AG04450 (cell line): Measurements from ENCODE around the gene DNMBP. TPM values are rescaled to one million over a fixed set of nuclear protein-coding genes. Genes with fewer than 3 reads are reported as not detected.
"Not testable (repeated sequence)": the region's sequence is repeated elsewhere in the genome, so short reads cannot be mapped to it uniquely, and the experiment has no call there.

Experiments used
- CTCF ChIA-PET: fragments of 300-600, 350-600 bp; formaldehyde crosslinking; extraction: SDS; loops from one replicate; lab custom pipeline; 2022; ENCODE audit warnings: antibody characterized with exemption, inconsistent platforms; lab: Charles Lee
- POLR2A ChIA-PET: fragments of 350-600 bp; formaldehyde crosslinking; extraction: SDS; loops from one replicate; lab custom pipeline; 2021; ENCODE audit warnings: antibody characterized with exemption, inconsistent platforms; lab: Yijun Ruan, JAX
- DNase-seq: peaks from one replicate; pipeline ENCODE4 v3.0.0-alpha.2; 2011; ENCODE audit warnings: low read depth, low spot score
- H3K27ac ChIP-seq: one replicate; pipeline ENCODE4 v1.5.1; 2012; ENCODE audit warnings: low read depth, low read length, control low read depth
- H3K27me3 ChIP-seq: one replicate; pipeline ENCODE4 v1.6.0; 2012; ENCODE audit warnings: low read length; ENCODE audit not compliant: control insufficient read depth, insufficient read depth
- H3K4me3 ChIP-seq: 2 replicates; pipeline ENCODE4 v1.5.1; 2011; ENCODE audit warnings: mild to moderate bottlenecking, low read depth, low read length, control low read depth
- H3K9me3 ChIP-seq: 2 replicates; pipeline ENCODE4 v1.5.1; 2012; ENCODE audit warnings: low read length; ENCODE audit not compliant: control insufficient read depth, insufficient read depth
- polyA plus RNA-seq: library from polyadenylated mRNA; depleted of rRNA; stranded (reverse); fragments of >200 nt; gene quantifications from 2 replicates; pipeline ENCODE4 v1.2.3, GENCODE V29; 2011
- TF ChIP-seq, protein P1 (sequence below): IDR thresholded peaks from 2 replicates; pipeline ENCODE4 v1.5.1; 2011; ENCODE audit warnings: low read depth, low read length, control low read depth, inconsistent platforms

The DNMBP gene
- polyA plus RNA-seq, 1 experiment = 18.2 TPM

DNA sequence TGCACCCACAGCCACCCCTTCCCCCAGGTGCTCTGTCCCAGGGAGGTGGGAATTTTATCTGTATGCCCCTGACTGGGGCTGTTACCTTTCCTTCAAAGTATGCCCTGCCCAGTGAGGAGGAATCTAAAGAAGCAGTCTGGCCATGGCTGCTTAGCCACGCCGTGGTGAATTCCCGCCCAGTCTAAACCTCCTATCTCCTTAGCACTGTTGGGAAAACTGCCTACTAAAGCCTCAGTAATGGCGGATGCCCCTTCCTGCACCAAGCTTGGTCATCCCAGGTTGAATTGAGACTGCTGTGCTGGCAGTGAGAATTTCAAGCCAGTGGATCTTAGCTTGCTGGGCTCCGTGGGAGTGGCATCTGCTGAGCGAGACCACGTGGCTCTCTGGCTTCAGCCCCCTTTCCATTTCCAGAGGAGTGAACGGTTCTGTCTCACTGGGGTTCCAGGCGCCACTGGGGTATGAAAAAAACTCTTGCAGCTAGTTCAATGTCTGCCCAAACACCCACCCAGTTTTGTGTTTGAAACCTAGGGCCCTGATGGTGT lies 140.1 kb downstream of the DNMBP start:
- ChIA-PET POLR2A (interaction anchor here (1.3 kb wide), 1 partner anchor 24 kb away, joined by 6 read pairs; no protein-coding TSS in a partner anchor), CTCF (interaction anchor here (0.5 to 1.2 kb wide), 4 partner anchors 10 to 176 kb away, joined by 3 to 6 read pairs (median 4); no protein-coding TSS in a partner anchor)
- Histone ChIP-seq H3K9me3 (no peaks in the 10 kb centered on the region), H3K27me3 (no peaks in the 10 kb centered on the region), H3K27ac (no peak overlapping the region), H3K4me3 (no peak overlapping the region)
- TF ChIP-seq, protein P1, sequence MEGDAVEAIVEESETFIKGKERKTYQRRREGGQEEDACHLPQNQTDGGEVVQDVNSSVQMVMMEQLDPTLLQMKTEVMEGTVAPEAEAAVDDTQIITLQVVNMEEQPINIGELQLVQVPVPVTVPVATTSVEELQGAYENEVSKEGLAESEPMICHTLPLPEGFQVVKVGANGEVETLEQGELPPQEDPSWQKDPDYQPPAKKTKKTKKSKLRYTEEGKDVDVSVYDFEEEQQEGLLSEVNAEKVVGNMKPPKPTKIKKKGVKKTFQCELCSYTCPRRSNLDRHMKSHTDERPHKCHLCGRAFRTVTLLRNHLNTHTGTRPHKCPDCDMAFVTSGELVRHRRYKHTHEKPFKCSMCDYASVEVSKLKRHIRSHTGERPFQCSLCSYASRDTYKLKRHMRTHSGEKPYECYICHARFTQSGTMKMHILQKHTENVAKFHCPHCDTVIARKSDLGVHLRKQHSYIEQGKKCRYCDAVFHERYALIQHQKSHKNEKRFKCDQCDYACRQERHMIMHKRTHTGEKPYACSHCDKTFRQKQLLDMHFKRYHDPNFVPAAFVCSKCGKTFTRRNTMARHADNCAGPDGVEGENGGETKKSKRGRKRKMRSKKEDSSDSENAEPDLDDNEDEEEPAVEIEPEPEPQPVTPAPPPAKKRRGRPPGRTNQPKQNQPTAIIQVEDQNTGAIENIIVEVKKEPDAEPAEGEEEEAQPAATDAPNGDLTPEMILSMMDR = no peak
- no peak for DNase-seq

DNA sequence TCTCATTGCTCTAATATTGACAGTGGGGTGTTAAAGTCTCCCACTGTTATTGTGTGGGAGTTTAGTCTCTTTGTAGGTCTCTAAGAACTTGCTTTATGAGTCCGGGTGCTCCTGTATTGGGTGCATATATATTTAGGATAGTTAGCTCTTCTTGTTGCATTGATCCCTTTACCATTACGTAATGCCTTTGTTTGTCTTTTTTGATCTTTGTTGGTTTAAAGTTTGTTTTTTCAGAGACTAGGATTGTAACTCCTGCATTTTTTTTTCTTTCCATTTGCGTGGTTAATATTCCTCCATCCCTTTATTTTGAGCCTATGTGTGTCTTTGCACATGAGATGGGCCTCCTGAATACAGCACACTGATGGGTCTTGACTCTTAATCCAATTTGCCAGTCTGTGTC lies 142.5 kb downstream of the DNMBP start:
- H3K9me3 ChIP-seq, DNase-seq, H3K4me3 ChIP-seq, POLR2A ChIA-PET, H3K27me3 ChIP-seq, H3K27ac ChIP-seq: not testable (repeated sequence)
- CTCF ChIA-PET = interaction anchor here (0.7 kb wide), 1 partner anchor 179 kb away, joined by 3 read pairs; no protein-coding TSS in a partner anchor

DNA sequence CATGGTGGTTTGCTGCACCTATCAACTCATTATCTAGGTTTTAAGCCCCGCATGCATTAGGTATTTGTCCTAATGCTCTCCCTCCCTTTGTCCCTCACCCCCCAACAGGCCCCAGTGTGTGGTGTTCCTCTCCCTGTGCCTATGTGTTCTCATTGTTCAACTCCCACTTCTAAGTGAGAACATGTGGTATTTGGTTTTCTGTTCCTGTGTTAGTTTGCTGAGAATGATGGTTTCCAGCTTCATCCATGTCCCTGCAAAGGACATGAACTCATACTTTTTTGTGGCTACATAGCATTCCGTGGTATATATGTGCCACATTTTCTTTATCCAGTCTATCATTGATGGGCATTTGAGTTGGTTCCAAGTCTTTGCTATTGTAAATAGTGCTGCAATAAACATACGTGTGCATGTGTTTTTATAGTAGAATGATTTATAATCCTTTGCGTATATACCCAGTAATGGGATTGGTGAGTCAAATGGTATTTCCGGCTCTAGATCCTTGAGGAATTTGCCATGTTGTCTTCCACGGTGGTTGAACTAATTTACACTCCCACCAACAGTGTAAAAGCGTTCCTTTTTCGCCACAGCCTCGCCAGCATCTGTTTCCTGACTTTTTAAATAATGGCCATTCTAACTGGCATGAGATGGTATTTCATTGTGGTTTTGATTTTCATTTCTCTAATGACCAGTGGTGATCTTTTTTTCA lies 146.1 kb downstream of the DNMBP start:
- POLR2A ChIA-PET, H3K4me3 ChIP-seq, H3K9me3 ChIP-seq, H3K27ac ChIP-seq, H3K27me3 ChIP-seq, DNase-seq: not testable (repeated sequence)
- CTCF ChIA-PET = interaction anchor here (1.0 to 2.8 kb wide), 2 partner anchors 182 to 268 kb away, joined by 3 to 8 read pairs; no protein-coding TSS in a partner anchor

DNA sequence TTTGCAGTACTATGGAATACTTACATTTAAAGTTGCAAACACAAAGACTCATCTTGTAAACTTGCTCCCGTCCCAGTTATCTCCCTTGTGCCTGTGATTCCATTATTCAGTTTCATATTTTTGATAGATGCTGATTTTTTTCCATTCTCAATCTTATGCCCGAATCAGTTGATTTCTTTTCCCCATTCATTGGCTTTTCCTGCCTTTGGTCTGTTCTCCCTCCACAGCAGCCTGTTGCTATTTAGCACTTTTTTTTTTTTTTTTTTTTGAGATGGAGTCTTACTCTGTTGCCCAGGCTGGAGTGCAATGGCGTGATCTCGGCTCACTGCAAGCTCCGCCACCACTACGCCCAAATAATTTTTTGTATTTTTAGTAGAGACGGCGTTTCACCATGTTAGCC lies 149.3 kb downstream of the DNMBP start:
- no peaks in the 10 kb centered on the region for H3K9me3 ChIP-seq
- no peak overlapping the region for H3K27ac ChIP-seq
- H3K27me3 ChIP-seq = no peaks in the 10 kb centered on the region
- no peak overlapping the region for H3K4me3 ChIP-seq
- POLR2A ChIA-PET = no interaction called here
- CTCF ChIA-PET = interaction anchor here (0.6 to 5.4 kb wide), 4 partner anchors 15 to 230 kb away, joined by 3 to 33 read pairs (median 11); partner anchors contain the start of gene DNMBP
- no peak for DNase-seq
- TF ChIP-seq, protein P1 = no peak

DNA sequence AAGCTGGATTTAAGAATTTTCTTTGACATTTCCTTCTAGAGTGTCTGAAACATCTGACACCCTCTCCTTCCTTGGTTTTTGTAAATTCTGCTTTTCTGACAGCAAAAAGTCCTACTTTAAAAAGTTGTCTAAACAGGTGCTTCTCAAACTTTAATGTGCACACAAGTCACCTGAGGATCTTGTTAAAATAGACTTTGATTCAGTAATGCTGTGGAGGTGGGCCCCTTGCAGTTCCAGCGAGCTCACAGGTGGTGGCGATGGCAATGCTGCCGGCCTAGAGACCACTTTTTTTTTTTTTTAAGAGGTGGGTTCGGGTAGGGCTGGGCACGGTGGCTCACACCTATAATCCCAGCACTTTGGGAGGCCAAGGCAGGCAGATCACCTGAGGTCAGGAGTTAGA lies 150.2 kb downstream of the DNMBP start:
- no peak for DNase-seq
- no peak overlapping the region for H3K4me3 ChIP-seq
- ChIA-PET POLR2A (no interaction called here), CTCF (interaction anchor here (0.6 to 5.4 kb wide), 4 partner anchors 10 to 524 kb away, joined by 3 to 33 read pairs (median 11); no protein-coding TSS in a partner anchor)
- TF ChIP-seq, protein P1 = peak; percentile 37
- no peak overlapping the region for H3K27ac ChIP-seq
- no peaks in the 10 kb centered on the region for H3K9me3 ChIP-seq
- no peaks in the 10 kb centered on the region for H3K27me3 ChIP-seq

DNA sequence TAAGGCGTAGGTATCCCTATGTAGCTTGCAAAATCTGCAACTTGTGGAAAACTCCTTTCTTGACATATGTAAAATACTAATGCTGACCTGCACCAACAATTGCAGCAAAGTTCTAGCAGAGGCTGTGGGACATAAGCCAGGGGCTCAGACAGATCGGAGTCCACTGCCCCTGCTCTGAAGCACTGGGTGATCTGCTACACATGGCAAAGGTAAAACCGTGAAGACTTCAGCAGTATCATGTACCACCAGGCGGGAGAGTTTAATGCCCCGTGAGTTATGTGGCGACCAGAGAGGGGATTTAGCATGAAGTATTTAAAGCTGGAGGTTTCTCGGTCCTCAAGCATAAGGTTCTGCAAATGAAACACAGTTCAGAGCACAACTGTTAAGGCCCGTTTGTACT lies 150.9 kb downstream of the DNMBP start:
- CTCF ChIA-PET = interaction anchor here (0.9 to 5.4 kb wide), 3 partner anchors 11 to 187 kb away, joined by 3 to 33 read pairs (median 18); no protein-coding TSS in a partner anchor
- POLR2A ChIA-PET = no interaction called here
- H3K4me3 ChIP-seq = no peak overlapping the region

More for the DNA sequence above, 150.9 kb downstream of the DNMBP start:
- Histone ChIP-seq H3K27me3 (no peaks in the 10 kb centered on the region), H3K9me3 (no peaks in the 10 kb centered on the region), H3K27ac (no peak overlapping the region)
- no peak for DNase-seq
- TF ChIP-seq, protein P1 = no peak
